Calu3 (cell line): ENCODE data around the gene MYRIP. TPM values are rescaled to one million over a fixed set of nuclear protein-coding genes. Genes with fewer than 3 reads are reported as not detected.

ENCODE experiments used
- BruUV-seq: library from RNA; stranded (reverse); fragments of 400-500 nt; replicated peaks from 2 replicates; lab custom pipeline; 2021; lab: Mats Ljungman, UMichigan
- CTCF ChIA-PET: fragments of 300-600 bp; sonication (Branson Sonifier 250); formaldehyde crosslinking; loops from one replicate; lab custom pipeline; 2022; ENCODE audit warnings: antibody characterized with exemption; lab: Charles Lee
- DNase-seq: peaks from one replicate; pipeline ENCODE4 v3.0.0; 2022
- H3K27ac Mint-ChIP-seq: one replicate; pipeline ENCODE4 v1.8.0; 2022; ENCODE audit warnings: mixed read lengths; ENCODE audit not compliant: unreplicated experiment
- H3K27me3 Mint-ChIP-seq: one replicate; pipeline ENCODE4 v1.8.0; 2022; ENCODE audit warnings: mixed read lengths; ENCODE audit not compliant: unreplicated experiment
- H3K36me3 Mint-ChIP-seq: one replicate; pipeline ENCODE4 v1.8.0; 2022; ENCODE audit warnings: mild to moderate bottlenecking, moderate library complexity, mixed read lengths; ENCODE audit not compliant: insufficient read depth, unreplicated experiment
- H3K4me1 Mint-ChIP-seq: one replicate; pipeline ENCODE4 v1.8.0; 2022; ENCODE audit warnings: mild to moderate bottlenecking, low read depth, mixed read lengths; ENCODE audit not compliant: unreplicated experiment
- H3K4me3 Mint-ChIP-seq: one replicate; pipeline ENCODE4 v1.8.0; 2022; ENCODE audit warnings: mild to moderate bottlenecking, low read depth, moderate library complexity, mixed read lengths; ENCODE audit not compliant: unreplicated experiment
- H3K9me3 Mint-ChIP-seq: one replicate; pipeline ENCODE4 v1.8.0; 2022; ENCODE audit warnings: low read depth, mixed read lengths; ENCODE audit not compliant: unreplicated experiment
- CTCF ChIP-seq: fragments of 200-600 bp; IDR thresholded peaks from one replicate; pipeline ENCODE4 v1.8.0; 2022; ENCODE audit warnings: antibody characterized with exemption; ENCODE audit not compliant: unreplicated experiment
- intact Hi-C: fragments of 100-400 bp; cut with micrococcal nuclease; formaldehyde crosslinking; loops from one replicate; pipeline ENCODE4 v1.10.0; 2022; ENCODE audit not compliant: unreplicated experiment
- total RNA-seq: library from RNA; stranded (reverse); gene quantifications from 2 replicates; pipeline ENCODE4 v1.2.3, GENCODE V29; 2022

Gene MYRIP
- total RNA-seq, 1 experiment from 2014 or later = 5.6 TPM

GRCh38 chr3:40230382-40230781 is 421.0 kb downstream of the MYRIP start:
- Mint-ChIP-seq H3K4me3 (no peak overlapping the region), H3K36me3 (no peaks in the 10 kb centered on the region), H3K27me3 (no peaks in the 10 kb centered on the region), H3K4me1 (no peaks in the 10 kb centered on the region), H3K9me3 (no peaks in the 10 kb centered on the region), H3K27ac (no peak overlapping the region)
- BruUV-seq = no TSS peak
- TF ChIP-seq CTCF = no peak
- intact Hi-C loops = no loop called here
- CTCF ChIA-PET = interaction anchor here (0.6 kb wide), 1 partner anchor 28 kb away, joined by 4 read pairs; no protein-coding TSS in a partner anchor
- DNase-seq = no peak

GRCh38 chr3:40232626-40233025 is 423.2 kb downstream of the MYRIP start:
- no peak for TF ChIP-seq CTCF
- H3K27ac Mint-ChIP-seq = no peak overlapping the region
- BruUV-seq = no TSS peak
- no peak overlapping the region for H3K4me3 Mint-ChIP-seq
- no peaks in the 10 kb centered on the region for H3K27me3 Mint-ChIP-seq
- CTCF ChIA-PET = no interaction called here
- H3K36me3 Mint-ChIP-seq = no peaks in the 10 kb centered on the region
- no peaks in the 10 kb centered on the region for H3K4me1 Mint-ChIP-seq
- H3K9me3 Mint-ChIP-seq = no peaks in the 10 kb centered on the region
- intact Hi-C loops = no loop called here
- no peak for DNase-seq

- no peaks in the 10 kb centered on the region for H3K9me3 Mint-ChIP-seq
- CTCF ChIA-PET = no interaction called here
- H3K36me3 Mint-ChIP-seq = no peaks in the 10 kb centered on the region
- no peaks in the 10 kb centered on the region for H3K4me1 Mint-ChIP-seq
- BruUV-seq = no TSS peak
- TF ChIP-seq CTCF = no peak
- no peak overlapping the region for H3K4me3 Mint-ChIP-seq
- H3K27me3 Mint-ChIP-seq = no peaks in the 10 kb centered on the region
- no peak for DNase-seq
- H3K27ac Mint-ChIP-seq = no peak overlapping the region
- intact Hi-C loops = no loop called here
These were observed 427.8 kb downstream of the MYRIP start for GRCh38 chr3:40237159-40237558.

GRCh38 chr3:40237889-40238571 is 428.6 kb downstream of the MYRIP start:
- DNase-seq = no peak
- CTCF ChIA-PET = no interaction called here
- Mint-ChIP-seq H3K4me1 (no peaks in the 10 kb centered on the region), H3K9me3 (no peaks in the 10 kb centered on the region), H3K36me3 (no peaks in the 10 kb centered on the region), H3K4me3 (no peak overlapping the region), H3K27ac (no peak overlapping the region), H3K27me3 (no peaks in the 10 kb centered on the region)
- no peak for TF ChIP-seq CTCF
- intact Hi-C loops = no loop called here
- no TSS peak for BruUV-seq
